Measurements from ENCODE around the gene ARL4D.
"Not testable (repeated sequence)": the region's sequence is repeated elsewhere in the genome, so short reads cannot be mapped to it uniquely, and the experiment has no call there.

The ARL4D gene

DNA sequence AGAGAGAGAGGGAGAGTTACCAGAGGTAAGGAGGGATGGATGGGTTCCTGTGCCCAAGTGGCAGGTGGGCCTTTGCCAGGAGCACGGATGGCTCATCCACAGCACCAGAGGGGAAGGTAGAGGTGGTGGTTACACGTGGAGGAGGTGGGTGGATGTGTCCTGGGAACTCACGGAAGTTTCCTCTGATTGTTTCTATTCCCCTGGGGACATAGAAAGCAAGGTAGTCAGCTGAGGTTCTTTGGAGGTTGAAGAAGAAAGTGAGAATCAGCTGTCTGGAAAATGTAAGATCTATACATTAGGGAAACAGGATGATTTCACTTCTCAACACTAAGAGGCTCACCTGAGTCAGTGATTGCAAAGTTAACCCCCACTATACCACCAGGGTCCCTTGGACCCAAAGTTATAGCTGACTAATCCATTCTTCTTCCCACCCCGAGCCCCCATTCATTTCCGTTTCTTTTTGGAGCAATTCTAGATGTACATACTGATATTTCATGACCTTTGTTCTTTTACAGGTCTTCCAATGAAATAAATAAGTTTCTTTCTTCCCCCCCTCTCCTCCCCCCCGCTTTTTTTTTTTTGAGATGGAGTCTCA, 27.5 kb upstream of the ARL4D start:
- no peak for DNase-seq

DNA sequence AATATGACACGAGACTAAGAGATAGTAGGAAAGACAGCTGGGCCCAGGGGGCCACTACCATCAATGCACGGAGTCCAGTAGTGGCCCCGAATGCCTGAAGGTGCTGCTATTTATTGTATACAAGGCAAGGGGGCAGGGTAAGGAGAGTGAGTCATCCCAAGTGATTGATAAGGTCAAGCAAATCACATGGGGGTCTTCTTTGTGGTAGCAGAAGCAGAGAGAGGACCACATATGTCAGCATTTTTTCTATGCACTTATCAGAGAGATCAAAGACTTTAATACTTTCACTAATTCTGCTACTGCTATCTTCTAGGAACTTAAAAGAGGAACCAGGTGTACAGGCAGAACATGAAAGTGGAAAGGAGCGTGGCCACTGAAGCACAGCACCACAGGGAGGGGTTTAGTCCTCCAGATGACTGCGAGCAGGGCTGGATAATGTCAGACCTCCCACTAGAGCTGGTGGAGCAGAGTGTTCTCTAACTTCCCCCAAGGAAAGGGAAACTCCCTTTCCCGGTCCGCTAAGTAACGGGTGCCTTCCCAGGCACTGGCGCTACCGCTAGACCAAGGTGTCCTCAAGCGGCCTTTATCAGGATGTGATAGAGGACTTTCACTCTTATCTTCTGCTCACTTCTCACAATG, 26.4 kb upstream of the ARL4D start:
- DNase-seq = no peak

DNA sequence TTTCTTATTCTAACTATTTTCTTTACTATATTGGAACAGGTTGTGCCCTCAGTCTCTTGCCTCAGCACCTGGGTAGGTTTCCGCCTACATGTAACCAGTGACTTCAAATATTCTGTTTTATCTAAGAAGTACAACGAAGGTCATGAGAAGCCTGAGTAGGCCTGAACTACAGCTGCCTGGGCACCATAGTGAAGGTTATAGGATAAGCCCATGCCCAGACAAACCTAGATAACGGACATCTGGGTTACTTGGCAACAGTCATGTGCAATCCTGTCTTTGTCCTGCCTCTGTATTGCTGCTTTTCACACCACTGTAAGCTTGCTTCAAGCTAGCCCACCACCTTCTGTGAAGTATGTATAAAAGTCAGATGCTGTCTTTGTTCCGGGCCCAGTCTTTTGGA, 25.4 kb upstream of the ARL4D start:
- DNase-seq = no peak

DNA sequence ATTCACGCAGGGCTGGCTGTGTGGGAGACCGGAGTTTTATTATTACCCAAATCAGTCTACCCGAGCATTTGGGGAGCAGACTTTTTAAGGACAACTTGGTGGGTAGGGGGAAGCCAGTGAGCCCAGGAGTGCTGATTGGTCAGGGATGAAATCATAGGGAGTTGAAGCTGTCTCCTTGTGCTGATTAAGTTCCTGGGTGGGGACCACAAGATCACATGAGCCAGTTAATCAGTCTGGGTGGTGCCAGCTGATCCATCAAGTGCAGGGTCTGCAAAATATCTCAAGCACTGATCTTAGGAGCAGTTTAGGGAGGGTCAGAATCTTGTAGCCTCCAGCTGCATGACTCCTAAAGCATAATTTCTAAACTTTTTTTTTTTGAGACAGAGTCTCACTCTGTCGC, 22.9 kb upstream of the ARL4D start:
- DNase-seq = not testable (repeated sequence)

DNA sequence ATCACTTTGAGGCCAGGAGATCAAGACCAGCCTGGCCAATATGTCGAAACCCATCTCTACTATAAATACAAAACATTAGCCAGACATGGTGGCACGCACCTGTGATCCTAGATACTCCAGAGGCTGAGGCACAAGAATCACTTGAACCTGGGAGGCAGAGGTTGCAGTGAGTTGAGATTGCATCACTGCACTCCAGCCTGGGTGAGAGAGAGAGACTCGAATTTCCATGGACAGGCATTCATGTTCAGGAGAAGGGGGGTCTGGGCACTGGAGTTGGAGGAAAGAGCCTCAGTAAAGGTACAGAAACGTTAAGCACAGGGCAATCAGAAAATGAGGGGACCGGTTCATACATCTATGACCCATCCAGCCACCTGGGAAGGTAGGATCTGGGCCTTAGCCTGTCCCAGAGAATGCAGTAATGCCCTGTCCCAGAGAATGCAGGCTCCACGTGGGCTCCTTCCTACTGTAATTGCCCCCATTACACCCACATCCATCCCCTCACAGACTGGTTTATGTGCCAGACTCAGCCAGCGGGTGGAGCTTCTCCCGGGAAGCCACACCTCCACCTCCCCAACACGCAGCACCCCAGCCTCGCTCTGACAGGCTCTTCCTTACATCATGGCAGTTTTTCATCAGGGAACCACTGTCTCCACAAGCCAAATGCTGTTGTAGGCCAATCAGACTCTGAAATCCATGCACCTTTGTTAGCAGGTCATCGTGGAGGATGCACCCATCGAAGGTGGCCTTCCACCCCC, 21.6 kb upstream of the ARL4D start:
- DNase-seq = no peak

DNA sequence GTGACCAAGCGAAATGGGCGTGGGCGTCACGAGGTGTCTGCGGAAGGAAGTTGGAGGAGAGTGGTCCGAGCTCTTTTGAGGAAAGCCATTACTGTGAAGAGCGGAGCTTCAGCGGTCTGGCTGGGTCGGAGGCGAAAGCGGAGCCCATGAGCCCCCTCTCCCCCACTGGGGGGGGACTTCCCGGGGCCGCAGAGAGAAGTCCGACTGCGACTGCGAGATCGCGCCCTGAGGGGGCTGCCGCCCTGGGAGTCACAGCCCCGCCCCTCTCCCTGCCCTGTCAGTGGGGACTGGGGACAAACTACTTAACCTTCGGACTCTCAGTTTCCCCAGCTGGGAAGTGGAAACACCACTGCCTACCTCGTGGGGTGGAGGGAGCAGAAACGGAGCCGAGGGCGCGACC, 20.0 kb upstream of the ARL4D start:
- no peak for DNase-seq

DNA sequence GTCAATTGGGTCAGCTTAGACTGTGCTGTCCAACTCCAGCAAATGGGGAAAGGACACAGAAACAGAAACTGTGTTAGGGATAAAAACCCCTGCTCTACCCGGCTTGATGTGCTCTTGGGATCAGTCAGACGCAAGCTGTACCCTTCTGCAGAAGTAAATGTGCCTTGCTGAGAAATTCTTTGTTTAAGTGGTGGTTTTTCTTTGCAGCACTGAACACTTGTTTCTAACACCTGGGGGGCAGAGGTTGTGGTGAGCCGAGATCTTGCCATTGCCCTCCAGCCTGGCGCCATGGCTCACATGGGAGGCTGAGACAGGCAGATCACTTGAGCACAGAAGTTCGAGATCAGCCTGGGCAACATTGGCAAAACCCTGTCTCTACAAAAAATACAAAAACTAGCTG, 18.5 kb upstream of the ARL4D start:
- DNase-seq = no peak

DNA sequence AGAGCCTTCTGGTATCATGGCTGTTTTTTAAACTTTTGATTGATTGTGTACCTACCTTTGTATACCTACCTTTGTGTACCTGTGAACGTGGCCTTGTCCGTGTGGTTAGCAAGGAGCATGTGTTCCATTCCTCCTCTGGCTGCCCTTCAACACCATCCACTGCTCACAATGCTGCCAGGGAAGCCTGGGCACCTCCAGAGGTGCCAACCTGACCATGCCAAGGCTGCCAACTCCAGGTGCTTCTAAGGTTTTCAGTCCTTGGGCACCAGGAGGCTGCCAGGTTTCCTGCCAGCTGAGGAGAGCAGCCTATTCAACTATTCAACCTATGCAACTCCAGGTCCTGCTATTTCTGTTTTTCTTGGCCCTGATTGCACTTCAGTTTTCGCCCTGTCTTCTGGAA, 17.6 kb upstream of the ARL4D start:
- DNase-seq = no peak

DNA sequence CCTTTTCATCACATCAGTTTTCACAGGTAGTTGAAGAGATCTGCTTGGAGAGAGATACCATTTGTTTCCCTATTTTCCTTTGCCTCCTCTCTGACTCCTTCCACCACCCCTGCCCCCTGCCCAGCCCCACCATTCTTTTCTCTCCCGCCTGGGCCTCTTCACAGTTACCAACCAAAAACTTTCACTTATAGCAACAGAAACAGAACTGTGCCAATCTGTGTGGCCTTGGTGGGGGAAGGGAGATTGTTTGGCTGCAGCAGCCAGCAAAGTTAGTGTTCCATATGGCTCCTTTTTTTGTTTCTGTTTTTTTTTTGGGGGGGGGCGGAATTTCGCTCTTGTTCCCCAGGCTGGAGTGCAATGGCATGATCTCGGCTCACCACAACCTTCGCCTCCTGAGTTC, 17.2 kb upstream of the ARL4D start:
- DNase-seq = no peak

DNA sequence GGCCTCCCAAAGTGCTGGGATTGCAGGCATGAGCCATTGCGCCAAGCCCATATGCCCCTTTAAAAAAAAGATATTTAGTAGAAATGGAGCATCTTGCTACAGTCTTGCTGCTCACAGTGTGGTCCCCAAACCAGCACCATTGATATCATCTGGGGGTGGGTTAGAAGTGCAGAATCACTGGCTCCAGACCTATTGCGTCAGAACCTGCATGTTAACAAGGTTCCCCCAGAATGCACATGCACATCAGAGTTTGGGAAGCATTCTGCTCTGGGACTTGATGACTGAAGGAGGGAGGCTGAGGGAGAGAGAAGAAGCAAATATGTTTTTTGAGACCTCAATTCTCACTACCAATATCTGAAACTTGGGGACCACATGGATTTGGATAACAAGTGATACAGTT, 16.0 kb upstream of the ARL4D start:
- DNase-seq = no peak

DNA sequence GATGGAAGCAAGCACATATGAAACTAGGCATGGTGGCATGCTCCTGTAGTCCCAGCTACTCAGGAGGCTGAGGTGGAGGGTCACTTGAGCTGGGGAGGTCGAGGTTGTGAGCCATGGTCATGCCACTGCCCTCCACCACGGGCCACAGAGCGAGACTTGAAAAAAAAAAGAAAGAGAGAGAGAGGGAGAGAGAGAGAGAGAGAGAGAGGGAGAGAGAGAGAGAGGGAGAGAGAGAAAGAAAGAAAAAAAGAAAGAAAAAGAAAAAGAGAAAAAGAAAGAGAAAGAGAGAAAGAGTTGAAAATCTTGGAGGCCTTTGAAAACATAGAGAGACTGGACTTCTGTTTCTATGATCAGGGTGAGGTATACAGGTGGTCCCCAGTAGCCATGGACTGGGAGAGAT, 15.4 kb upstream of the ARL4D start:
- DNase-seq = no peak

DNA sequence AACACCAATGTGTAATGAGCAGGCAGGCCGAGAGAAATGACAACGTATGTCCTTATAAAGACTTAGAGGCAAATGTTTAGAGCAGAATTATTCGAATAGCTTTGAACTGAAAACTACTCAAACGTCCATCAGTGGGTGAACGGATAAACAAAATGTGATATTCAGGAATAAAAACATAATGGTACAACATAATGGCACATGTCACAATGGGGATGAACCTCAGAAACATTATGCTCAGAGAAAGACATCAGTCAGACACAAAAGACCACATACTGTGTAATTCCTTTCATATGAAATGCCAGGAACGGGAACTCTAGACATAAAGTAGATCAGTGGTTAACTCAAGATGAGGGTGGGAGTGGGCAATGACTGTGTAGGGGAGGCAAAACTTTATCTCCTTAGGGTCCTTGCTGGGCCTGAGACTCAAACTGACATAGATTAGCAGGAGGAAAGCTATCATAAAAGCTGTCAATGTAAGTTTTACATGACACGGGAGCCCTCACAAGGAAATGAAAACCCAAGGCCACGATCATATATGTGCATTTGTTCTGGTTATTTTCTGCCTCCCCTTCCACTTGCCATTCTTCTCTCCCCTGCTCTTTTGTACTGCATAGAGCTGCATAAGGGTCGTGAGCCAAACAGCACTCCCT, 14.8 kb upstream of the ARL4D start:
- DNase-seq = no peak

DNA sequence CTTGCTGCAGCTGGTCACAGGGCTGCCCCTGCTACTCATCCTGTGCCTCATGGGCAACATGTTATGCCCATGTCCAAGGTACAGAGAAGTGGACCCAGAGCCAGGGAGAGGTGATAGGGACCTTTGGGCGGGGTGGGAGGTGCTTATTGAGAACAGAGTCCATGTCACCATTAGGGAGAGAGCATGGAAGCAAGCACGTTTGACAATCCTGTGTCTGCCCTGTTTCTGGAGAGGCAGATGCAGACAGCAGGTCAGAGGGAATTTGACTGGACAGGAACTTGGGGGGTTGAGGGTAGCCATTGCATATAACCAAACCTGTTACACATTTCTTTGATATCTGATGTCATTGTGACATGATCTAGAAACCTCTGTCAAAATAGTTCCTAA, 14.3 kb upstream of the ARL4D start:
- no peak for DNase-seq

DNA sequence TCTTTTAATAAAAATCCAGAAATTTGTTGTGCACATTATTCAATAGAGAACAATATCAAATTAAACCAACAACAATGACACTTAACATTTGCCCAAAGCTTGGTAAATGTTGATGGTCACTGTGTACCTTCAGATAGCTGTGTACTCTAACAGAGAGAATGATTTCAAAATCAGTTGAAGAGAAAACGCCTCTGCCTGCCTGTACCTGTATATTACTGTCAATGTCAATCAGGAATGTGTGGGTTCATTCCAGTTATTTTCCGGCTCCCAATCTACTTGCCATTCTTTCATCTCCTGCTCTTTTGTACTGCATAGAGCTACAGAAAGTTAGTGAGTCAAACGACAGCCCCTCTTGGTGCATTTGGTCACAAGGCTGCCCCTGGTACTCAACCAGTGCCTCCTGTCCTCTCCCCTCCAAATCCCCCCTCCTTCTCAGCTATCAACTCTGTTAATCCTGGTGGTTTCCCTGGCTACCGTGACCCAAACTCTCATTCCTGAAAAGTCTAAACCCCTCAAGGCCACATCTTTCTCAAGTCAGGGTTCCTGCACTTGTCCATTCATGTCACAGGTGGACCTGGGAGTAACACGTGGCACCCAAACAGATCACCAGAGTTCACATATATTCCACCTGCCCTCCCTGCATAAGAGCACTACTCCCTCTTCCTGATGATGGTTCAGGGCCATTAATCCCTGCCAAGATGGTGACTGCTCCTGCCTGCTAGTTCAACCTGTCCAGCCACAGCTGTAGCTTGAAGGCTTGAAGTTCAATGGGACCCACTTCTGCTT, 13.6 kb upstream of the ARL4D start:
- no peak for DNase-seq

DNA sequence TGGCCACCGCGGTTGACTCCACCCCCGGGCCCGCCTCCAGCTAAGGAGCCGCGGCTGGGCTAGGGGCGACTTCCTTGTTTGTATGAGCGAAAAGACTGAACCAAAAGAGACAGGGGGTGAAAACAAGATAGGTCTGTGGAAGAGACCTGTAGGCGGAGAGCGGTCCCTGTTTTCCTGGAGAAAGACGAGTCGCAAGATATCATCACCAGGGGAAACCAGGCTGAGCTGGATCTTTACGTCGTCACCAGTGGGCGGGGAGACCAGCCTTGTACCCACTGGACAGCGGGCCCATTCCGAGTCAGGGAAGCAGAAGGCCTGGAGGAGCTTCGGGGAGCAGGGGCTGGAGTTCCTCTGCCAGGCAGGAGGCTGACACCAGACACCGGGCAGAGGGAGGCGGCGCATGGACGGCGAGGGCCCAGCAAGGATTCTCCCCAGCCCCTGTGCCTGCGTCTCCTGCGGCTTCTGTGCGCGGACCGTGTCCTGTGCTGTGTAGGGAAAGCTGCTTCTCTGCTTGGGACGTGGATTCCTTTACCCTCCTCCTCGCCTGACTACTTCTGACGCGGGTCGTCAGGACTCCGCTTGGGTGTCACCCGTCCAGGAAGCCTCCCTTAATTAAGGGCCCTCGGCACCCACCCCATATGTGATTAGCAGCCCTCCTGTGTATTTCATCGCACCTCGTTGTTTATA, 10.3 kb upstream of the ARL4D start:
- DNase-seq = peak; percentile 50 to 90 (median 74)

DNA sequence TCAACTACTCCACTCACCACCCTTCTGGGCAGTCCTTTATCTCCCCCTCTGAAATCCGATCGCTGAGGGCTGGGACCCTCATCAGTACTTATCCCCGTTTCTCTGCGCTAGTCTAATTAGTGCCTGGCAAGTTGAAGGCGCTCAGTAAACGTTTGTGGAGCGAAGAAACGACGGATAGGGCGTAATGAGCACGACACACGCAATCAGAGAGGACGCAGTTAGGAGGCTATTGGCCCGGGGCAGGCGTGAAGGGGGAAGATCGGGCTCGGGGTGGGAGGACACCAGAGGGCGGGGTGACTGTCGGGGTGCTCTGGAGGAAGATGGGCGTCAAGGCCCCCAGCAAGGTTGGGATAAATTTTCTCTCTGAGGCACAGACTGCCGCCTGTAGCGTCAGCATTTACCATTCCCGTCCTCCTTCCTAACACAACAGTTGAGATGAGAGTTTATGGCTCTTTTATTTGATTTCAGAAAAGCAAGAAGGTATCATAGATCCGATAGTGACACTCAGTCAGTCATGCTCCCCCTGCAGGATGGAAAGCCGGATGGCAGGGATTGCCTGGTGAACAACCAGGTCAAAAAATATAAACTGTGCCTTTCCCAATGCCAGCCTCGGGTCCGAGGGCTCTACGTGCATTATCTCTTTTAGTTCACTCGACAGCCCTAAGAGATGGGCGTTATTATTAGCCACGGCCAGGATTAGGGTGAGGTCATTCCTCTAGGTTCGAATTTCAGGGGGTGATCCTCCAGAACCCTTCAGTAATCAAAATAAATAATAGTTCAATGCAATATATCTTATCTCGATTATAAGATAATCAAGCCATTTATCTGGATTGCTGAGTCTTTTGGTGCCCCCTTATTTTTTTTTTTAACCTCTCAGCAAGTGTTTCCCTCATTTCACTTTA, 9.5 kb upstream of the ARL4D start:
- DNase-seq = peak; percentile 26 to 78 (median 52)

DNA sequence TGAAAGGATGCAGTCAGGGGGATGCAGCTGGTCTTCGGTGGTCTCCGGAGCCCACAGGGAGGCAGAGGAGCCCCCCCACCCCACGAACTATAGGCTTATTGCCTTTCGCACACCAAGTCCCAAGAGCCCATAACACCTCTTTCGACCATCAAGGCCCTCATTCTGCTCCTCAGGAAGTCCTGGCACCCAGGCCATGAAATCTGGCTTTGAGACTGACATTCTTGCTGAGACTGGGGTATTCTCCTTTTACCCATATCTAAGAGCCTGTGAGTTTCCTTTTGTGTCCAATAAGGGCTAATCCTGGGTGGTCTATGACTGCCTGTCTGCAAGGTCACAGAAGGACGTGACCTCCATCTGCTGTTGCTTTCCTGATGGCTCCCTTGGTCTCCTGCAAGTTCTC, 6.4 kb upstream of the ARL4D start:
- DNase-seq = no peak

DNA sequence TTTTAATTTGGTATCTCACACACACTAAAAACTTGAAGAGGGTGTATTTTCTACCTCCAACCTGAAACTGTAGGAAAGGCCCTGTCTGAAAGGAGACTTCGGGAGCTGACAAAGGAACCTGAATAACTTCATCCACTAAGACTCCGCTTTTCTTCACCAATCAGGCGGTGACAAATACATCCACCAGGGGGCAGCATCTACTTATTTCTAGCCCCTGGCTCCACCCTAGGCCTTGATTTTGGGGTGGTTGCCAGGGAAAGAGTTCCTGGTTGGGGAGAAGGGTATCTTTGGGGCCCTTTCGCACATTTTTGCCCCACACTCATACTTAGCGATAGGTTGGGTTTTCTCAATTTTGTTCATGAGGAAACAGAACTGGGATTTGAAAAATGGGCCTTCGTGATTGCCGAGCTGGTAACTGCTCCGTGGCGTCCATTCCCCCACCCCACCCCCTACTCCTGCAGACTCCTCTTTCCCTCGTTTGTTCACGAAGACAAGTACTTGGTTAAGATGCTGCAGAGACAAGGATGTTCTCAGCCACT, 4.8 kb upstream of the ARL4D start:
- peak; percentile 57 to 82 (median 78) for DNase-seq

DNA sequence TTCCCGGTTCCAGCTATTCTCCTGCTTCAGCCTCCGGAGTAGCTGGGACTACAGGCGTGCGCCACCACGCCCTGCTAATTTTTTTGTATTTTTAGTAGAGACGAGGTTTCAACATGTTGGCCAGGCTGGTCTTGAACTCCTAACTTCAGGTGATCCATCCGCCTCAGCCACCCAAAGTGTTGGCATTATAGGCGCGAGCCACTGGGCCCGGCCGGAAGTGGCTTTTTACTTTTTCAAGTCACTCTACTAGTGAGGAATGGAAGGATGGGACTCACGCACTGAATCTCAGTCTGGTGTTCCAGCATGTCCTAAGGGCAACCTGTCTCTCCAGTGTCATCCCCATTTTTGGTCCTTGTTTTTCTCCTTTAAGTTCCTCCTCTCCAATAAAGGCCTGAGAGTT, 4.1 kb upstream of the ARL4D start:
- DNase-seq = not testable (repeated sequence)

DNA sequence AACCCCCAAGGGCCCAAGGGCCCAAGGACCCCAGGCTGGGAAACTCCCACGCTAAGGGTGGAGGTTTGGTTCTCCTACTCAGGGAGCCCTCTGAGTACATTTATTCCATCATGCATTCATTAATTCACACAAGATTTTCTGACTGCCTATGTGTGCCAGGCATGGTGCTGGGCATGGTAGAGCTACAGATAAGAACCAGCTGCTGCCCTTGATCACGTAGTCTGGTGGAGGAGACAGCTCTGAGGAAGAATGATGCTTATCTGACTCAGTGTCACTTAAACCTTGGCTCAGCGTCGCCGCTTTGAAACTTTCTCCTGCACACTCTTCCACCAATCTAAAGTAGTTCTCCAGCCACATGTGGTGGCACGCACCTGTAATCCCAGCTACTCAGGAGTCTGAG, 3.6 kb upstream of the ARL4D start:
- DNase-seq = no peak

DNA sequence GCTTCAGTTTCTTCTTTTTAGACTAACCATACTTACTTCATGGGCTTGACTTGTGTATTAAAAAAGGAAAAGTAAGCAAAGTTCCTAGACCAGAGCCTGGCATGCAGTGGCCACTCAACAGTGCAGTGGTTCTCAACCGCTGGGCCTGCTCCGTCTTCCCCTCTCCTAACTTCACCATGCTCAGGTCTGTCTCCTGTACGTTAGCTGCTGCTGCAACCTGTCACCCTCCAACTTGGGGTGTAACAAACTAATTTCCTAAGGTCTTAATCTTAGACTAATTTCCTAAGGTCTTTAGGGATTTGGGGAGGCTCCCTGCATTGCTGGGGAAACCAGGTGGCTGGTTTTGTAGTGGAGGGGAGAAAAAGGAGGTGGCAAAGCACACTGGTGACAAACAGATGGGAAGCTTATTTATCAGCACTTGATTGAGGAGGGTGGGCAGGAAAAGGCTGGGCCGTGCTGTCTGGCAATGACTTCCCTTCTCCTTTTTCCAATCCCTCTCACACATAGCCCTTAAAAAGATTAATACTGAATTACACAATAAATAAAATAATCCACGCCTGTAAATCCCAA, 2.2 kb upstream of the ARL4D start:
- no peak for DNase-seq

Measured in activated naive CD4-positive, alpha-beta T cell (primary cell).